Measurements from ENCODE around the gene C19orf18. TPM values are rescaled to one million over a fixed set of nuclear protein-coding genes. Genes with fewer than 3 reads are reported as not detected.

C19orf18 gene
- total RNA-seq (2022; extraction: Qiagen RNA extraction) = 0.15 to 0.21 TPM in 2 of 5 replicates, not detected in the others

DNA sequence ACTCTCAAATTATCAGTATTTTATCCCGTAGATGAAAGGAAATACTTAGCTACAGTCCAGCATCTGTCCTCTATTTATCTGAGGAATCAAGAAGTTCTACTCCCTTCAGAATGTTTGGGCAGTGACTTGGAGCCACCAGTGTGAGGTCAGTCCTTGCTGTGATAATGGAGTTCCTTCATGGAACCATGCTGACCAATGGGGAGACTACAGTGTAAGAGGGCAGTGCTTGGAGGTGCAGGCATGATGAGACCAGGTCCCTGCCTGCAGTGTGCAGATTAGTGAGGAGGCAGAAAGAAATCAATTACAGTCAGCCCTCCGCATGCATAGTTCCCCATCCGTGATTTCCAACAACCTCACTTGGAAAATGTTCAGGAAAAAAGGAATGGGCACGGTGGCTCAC is at the start of gene C19orf18:
Gene C19orf18 (minus strand): TSS at position 101 of the 400 bp plus-strand sequence. CDS start 102 bp downstream, outside the sequence.

GRCh38 chr19:58002384-58003173 is 28.2 kb upstream of the C19orf18 start, which contains the start of gene ZNF606:
TSS of gene ZNF606 (minus strand) at chr19:58002820. CDS start at chr19:58001319, 1,501 bp downstream.

GRCh38 chr19:57947419-57948134 is 26.8 kb downstream of the C19orf18 start, which contains the start of gene ZNF256:
TSS of gene ZNF256 (minus strand) at chr19:57947706. CDS start at chr19:57947474, 232 bp downstream.

DNA sequence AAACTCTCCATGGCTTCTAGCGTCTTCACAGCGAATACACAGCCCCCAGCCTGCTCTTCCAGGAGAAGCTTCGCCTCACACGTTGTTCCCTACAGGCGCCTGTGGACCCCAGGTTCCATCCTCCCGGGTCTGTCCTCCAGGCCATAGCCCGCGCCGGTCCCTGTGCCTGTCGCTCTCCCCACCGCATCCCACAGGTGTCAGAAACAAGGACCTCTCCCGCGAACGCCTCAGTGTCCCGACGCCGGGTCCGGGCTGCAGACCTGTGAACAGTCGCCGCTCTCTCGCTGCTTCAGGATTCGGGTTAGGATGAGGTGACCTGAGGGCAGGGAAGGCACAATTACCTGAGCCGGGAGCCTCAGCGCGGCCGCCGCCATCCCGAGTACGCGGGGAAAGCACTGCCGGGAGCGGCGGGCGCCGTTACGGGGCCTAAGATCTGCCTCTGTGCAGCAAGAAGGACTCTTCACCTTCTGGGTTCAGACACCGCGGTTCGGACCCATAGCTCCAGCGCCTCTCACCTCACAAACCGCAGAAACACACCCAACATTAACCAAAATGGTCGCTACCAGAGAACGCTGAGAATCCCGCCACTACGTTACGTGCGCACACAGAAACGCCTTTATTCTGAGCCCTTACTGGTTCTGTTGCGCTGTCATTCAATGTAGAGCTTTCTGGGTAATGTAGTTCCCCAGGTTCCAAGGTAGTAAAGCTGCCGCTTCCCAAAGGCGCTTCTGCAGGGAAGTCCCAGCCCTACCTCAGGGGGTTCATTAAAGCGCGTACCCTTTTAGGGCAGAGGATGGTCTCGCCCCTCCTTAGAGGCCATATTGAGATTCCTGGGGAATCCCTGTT is 39.3 kb downstream of the C19orf18 start, which contains the start of gene ZNF418:
Gene ZNF418 (minus strand): TSS at position 583 of the 846 bp plus-strand sequence. CDS start 1,580 bp downstream, outside the sequence.

GRCh38 chr19:57916168-57916995 is 58.0 kb downstream of the C19orf18 start, which contains the start of gene ZNF417:
TSS of gene ZNF417 (minus strand) at chr19:57916592. CDS start at chr19:57916411, 181 bp downstream.

Other genes starting within 250 kb of the C19orf18 start
- gene ZNF671, start 246.9 kb downstream of the C19orf18 start, total RNA-seq (2022; extraction: Qiagen RNA extraction) = 0.84 to 1.2 TPM (median 0.98 TPM) in 5 replicates
- gene ZNF776, start 227.7 kb downstream of the C19orf18 start, total RNA-seq (2022; extraction: Qiagen RNA extraction) = 4.3 to 6.3 TPM (median 5.8 TPM) in 5 replicates
- 5.8 to 8.1 TPM (median 6.8 TPM) in 5 replicates for gene ZNF586, start 204.9 kb downstream of the C19orf18 start, total RNA-seq (2022; extraction: Qiagen RNA extraction)
- gene ZNF552, start 159.6 kb downstream of the C19orf18 start, total RNA-seq (2022; extraction: Qiagen RNA extraction) = 4.2 to 6.7 TPM (median 5.7 TPM) in 5 replicates
- gene ZNF587B, start 144.2 kb downstream of the C19orf18 start, total RNA-seq (2022; extraction: Qiagen RNA extraction) = 6.6 to 10.8 TPM (median 6.9 TPM) in 5 replicates
- 5.2 to 8.3 TPM (median 6.1 TPM) in 5 replicates for gene ZNF587, start 124.7 kb downstream of the C19orf18 start, total RNA-seq (2022; extraction: Qiagen RNA extraction)
- 1.5 to 2.6 TPM (median 2.0 TPM) in 5 replicates for gene ZNF814, start 85.5 kb downstream of the C19orf18 start, total RNA-seq (2022; extraction: Qiagen RNA extraction)
- gene ZNF417, start 57.9 kb downstream of the C19orf18 start, total RNA-seq (2022; extraction: Qiagen RNA extraction) = 2.5 to 5.8 TPM (median 3.5 TPM) in 5 replicates
- gene ZNF418, start 39.1 kb downstream of the C19orf18 start, total RNA-seq (2022; extraction: Qiagen RNA extraction) = 1.0 to 1.6 TPM (median 1.4 TPM) in 5 replicates
- gene ZNF256, start 26.8 kb downstream of the C19orf18 start, total RNA-seq (2022; extraction: Qiagen RNA extraction) = 0.66 to 1.3 TPM (median 1.1 TPM) in 5 replicates
- gene ZNF606, start 28.3 kb upstream of the C19orf18 start, total RNA-seq (2022; extraction: Qiagen RNA extraction) = 1.9 to 3.0 TPM (median 2.4 TPM) in 5 replicates
- gene ZSCAN1, start 59.5 kb upstream of the C19orf18 start, total RNA-seq (2022; extraction: Qiagen RNA extraction) = not detected in 5 replicates
- gene ZNF135, start 84.7 kb upstream of the C19orf18 start, total RNA-seq (2022; extraction: Qiagen RNA extraction) = not detected in 5 replicates
- 1.9 to 3.0 TPM (median 2.7 TPM) in 5 replicates for gene ZSCAN18, start 123.7 kb upstream of the C19orf18 start, total RNA-seq (2022; extraction: Qiagen RNA extraction)
- 2.6 to 3.3 TPM (median 3.1 TPM) in 5 replicates for gene ZNF329, start 176.3 kb upstream of the C19orf18 start, total RNA-seq (2022; extraction: Qiagen RNA extraction)
- gene ZNF274, start 208.5 kb upstream of the C19orf18 start, total RNA-seq (2022; extraction: Qiagen RNA extraction) = 14.3 to 16.5 TPM (median 14.7 TPM) in 5 replicates

All from A549 treated with Hydrocortisone at 1 μM for 4 hours (cell line).